Body of pancreas (tissue), 4 donors: ENCODE measurements around the gene C14orf132. TPM values are rescaled to one million over a fixed set of nuclear protein-coding genes. Genes with fewer than 3 reads are reported as not detected.

ENCODE experiments used
- ATAC-seq: fragments of 150-250 bp; one replicate; pipeline ENCODE4 v1.9.1; 2016
- DNase-seq, 4 donors: peaks; one replicate each; pipeline ENCODE4 v3.0.0-alpha.2; 2019
- H3K27ac ChIP-seq, 4 donors: fragments of 200-600 bp; sonication (generic); 1 replicate in 3 of 4; 2 replicates in 1 of 4; pipeline versions ENCODE4 v1.5.1 to v1.6.1; 2016 to 2019; ENCODE audit warnings: mild to moderate bottlenecking in 1 of 4, mixed read lengths in 1 of 4, moderate library complexity in 1 of 4
- H3K27me3 ChIP-seq, 2 donors: fragments of 200-600 bp; sonication (generic); one replicate each; pipeline ENCODE4 v1.6.0; 2016; ENCODE audit warnings: mild to moderate bottlenecking in 1 of 2
- H3K36me3 ChIP-seq, 2 donors: fragments of 200-600 bp; sonication (generic); replicated peaks in 1 of 2; 2 replicates each; pipeline ENCODE4 v1.5.1; 2016; ENCODE audit warnings: low read depth in 2 of 2; ENCODE audit not compliant: insufficient read depth in 1 of 2
- H3K4me1 ChIP-seq: fragments of 200-600 bp; sonication (generic); one replicate; pipeline ENCODE4 v1.6.0; 2016
- H3K4me3 ChIP-seq, 2 donors: fragments of 200-600 bp; sonication (generic); 1 replicate in 1 of 2; 2 replicates in 1 of 2; pipeline ENCODE4 v1.5.1; 2016 to 2019
- H3K9me3 ChIP-seq, 3 donors: fragments of 200-600 bp; sonication (generic); 1 replicate in 2 of 3; 2 replicates in 1 of 3; pipeline ENCODE4 v1.5.1; 2016
- POLR2A ChIP-seq, 3 donors: fragments of 450-650 bp; IDR thresholded peaks; one replicate each; pipeline ENCODE4 v1.6.1; 2016; ENCODE audit warnings: antibody characterized with exemption in 3 of 3, mild to moderate bottlenecking in 2 of 3
- WGBS, 2 donors: methylation state at CpG; one replicate each; pipeline ENCODE4 v1.1.5; 2017; 5-methylcytosine and 5-hydroxymethylcytosine counted together
- intact Hi-C: fragments of 100-400 bp; cut with DNase I; formaldehyde crosslinking; loops from one replicate; pipeline ENCODE4 v1.15.1; 2023
- small RNA-seq: library from RNA; depleted of rRNA; stranded (forward); fragments of <200 nt; gene quantifications from one replicate; pipeline ENCODE3, GENCODE V24; 2016
- total RNA-seq, 2 donors: library from RNA; depleted of rRNA; stranded (reverse); fragments of >200 nt; gene quantifications; one replicate each; pipeline ENCODE4 v1.1.0, GENCODE V29; 2016
- TF ChIP-seq, protein P1 (sequence below), 7 experiments: fragments of 450-650 bp in 4 of 7; fragments of 200-600 bp in 3 of 7; sonication (generic) in 3 of 7; IDR thresholded peaks; one replicate each; pipeline ENCODE4 v1.5.1; 2016 to 2019; ENCODE audit warnings: antibody characterized with exemption in 7 of 7

C14orf132 gene
- total RNA-seq, 2 donors from 2014 or later: 4.4 to 4.6 TPM

GRCh38 chr14:96138241-96138640, 99.1 kb downstream of the C14orf132 start:
- Histone ChIP-seq H3K4me1 (peaks cover 8% of the 10 kb centered on the region), H3K27ac (no peak overlapping the region), H3K9me3 (peaks cover 0 to 11% (median 2%) of the 10 kb centered on the region in 3 donors), H3K27me3 (no peaks in the 10 kb centered on the region), H3K4me3 (no peak overlapping the region), H3K36me3 (no peaks in the 10 kb centered on the region)
- WGBS, 2 donors: 83 to 95% methylated on average over 1 of the region's 1 CpG
- TF ChIP-seq, protein P1, sequence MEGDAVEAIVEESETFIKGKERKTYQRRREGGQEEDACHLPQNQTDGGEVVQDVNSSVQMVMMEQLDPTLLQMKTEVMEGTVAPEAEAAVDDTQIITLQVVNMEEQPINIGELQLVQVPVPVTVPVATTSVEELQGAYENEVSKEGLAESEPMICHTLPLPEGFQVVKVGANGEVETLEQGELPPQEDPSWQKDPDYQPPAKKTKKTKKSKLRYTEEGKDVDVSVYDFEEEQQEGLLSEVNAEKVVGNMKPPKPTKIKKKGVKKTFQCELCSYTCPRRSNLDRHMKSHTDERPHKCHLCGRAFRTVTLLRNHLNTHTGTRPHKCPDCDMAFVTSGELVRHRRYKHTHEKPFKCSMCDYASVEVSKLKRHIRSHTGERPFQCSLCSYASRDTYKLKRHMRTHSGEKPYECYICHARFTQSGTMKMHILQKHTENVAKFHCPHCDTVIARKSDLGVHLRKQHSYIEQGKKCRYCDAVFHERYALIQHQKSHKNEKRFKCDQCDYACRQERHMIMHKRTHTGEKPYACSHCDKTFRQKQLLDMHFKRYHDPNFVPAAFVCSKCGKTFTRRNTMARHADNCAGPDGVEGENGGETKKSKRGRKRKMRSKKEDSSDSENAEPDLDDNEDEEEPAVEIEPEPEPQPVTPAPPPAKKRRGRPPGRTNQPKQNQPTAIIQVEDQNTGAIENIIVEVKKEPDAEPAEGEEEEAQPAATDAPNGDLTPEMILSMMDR (IDR thresholded peaks at IDR 0.05): no peak
- no peak for TF ChIP-seq POLR2A (IDR thresholded peaks at IDR 0.05)
- intact Hi-C loops: no loop called here
- ATAC-seq (no peak), DNase-seq (no peak)

GRCh38 chr14:96139169-96139568, 100.0 kb downstream of the C14orf132 start:
- ATAC-seq (no peak), DNase-seq (no peak)
- TF ChIP-seq POLR2A (IDR thresholded peaks at IDR 0.05): no peak
- TF ChIP-seq, protein P1 (IDR thresholded peaks at IDR 0.05): no peak
- Histone ChIP-seq H3K27me3 (no peaks in the 10 kb centered on the region), H3K27ac (no peak overlapping the region), H3K4me3 (no peak overlapping the region), H3K4me1 (peaks cover 8% of the 10 kb centered on the region), H3K9me3 (peaks cover 0 to 11% (median 2%) of the 10 kb centered on the region in 3 donors), H3K36me3 (no peaks in the 10 kb centered on the region)
- WGBS, 2 donors: 14 to 35% methylated on average over 1 of the region's 1 CpG
- intact Hi-C loops: no loop called here

- no peak for DNase-seq
- Histone ChIP-seq H3K4me3 (no peak overlapping the region), H3K27ac (no peak overlapping the region), H3K9me3 (peaks cover 0 to 11% (median 2%) of the 10 kb centered on the region in 3 donors), H3K27me3 (no peaks in the 10 kb centered on the region), H3K36me3 (no peaks in the 10 kb centered on the region), H3K4me1 (peaks cover 8% of the 10 kb centered on the region)
- ATAC-seq: no peak
- 72 to 77% methylated on average over 2 of the region's 2 CpGs for WGBS, 2 donors
- no peak for TF ChIP-seq POLR2A (IDR thresholded peaks at IDR 0.05)
- TF ChIP-seq, protein P1 (IDR thresholded peaks at IDR 0.05): no peak
- intact Hi-C loops: no loop called here
Measured at GRCh38 chr14:96139879-96140278, 100.7 kb downstream of the C14orf132 start.

GRCh38 chr14:96140952-96141351, 101.8 kb downstream of the C14orf132 start:
- Histone ChIP-seq H3K9me3 (peaks cover 0 to 11% (median 2%) of the 10 kb centered on the region in 3 donors), H3K27ac (no peak overlapping the region), H3K4me1 (peaks cover 4% of the 10 kb centered on the region), H3K27me3 (no peaks in the 10 kb centered on the region), H3K36me3 (no peaks in the 10 kb centered on the region), H3K4me3 (no peak overlapping the region)
- TF ChIP-seq, protein P1 (IDR thresholded peaks at IDR 0.05): no peak
- TF ChIP-seq POLR2A (IDR thresholded peaks at IDR 0.05): no peak
- intact Hi-C loops: no loop called here
- no peak for DNase-seq
- ATAC-seq: no peak
- 61 to 79% methylated on average over 5 of the region's 5 CpGs for WGBS, 2 donors

Small RNA genes within 50 kb of the gene (small RNA-seq; reads per million reads assigned to genes)
- gene AL137190.1: not detected

Other genes with a start within 250 kb of the C14orf132 start
- 1 to 10 TPM in 1 of 2 donors, not detected in 1; 1.0 TPM for gene TUNAR, start 162.5 kb upstream of the C14orf132 start, total RNA-seq
- 10 to 100 TPM in 1 of 2 donors, 1 to 10 TPM in 1; 9.6 to 11.4 TPM for gene BDKRB2, start 165.5 kb downstream of the C14orf132 start, total RNA-seq
- gene BDKRB1, start 216.8 kb downstream of the C14orf132 start, total RNA-seq: not detected